HG03135 (cell line): Measurements from ENCODE around the gene RNF167.
A peak's percentile ranks its signal among the peaks of the same experiment; 100 is the strongest.

ENCODE experiments used
- ATAC-seq: cut with Tn5 transposase; IDR thresholded peaks from one replicate; pipeline ENCODE4 v1.9.1; 2021; ENCODE audit warnings: mild to moderate bottlenecking, moderate library complexity; ENCODE audit not compliant: unreplicated experiment

The RNF167 gene

DNA sequence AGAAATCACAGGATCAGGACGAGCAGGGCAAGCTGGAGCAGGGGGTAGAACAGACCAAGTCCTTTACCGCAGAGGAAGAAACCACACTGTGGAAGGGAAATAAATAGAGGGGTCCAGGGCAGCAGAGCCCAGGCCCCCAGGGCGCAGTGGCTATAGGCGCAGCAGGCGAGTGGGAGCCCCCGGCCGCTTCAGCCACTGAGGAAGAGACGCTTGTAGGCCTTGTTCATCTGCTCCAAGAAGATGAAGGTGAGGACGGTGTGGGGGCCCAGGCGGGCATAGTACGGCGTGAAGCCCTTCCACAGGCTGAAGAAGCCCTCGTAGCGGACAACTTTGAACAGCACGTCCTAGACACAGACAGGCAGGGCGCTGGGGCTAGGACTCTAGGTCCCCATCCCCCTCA lies 2.5 kb upstream of the RNF167 start:
- no peak for ATAC-seq

DNA sequence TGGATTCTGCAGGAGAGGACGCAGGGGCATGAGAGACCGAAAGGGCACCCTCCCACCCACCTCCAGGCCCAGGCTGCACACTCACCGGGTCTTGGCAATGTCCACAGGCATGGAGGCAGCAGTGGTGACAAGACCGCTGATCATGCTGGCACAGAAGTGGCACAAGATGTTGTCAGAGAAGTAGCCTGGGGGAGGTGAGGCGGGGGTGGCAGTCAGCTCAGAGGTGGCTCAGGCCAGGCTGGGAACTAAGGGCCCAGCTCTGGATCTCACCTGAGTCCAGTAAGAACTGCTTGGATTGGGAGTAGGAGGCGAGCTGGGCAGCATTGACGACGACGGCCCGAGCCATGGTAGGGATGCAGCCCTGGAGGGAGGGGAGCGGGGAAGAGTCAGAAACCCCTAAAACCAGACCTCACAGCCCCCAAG lies 2.0 kb upstream of the RNF167 start:
- no peak for ATAC-seq

DNA sequence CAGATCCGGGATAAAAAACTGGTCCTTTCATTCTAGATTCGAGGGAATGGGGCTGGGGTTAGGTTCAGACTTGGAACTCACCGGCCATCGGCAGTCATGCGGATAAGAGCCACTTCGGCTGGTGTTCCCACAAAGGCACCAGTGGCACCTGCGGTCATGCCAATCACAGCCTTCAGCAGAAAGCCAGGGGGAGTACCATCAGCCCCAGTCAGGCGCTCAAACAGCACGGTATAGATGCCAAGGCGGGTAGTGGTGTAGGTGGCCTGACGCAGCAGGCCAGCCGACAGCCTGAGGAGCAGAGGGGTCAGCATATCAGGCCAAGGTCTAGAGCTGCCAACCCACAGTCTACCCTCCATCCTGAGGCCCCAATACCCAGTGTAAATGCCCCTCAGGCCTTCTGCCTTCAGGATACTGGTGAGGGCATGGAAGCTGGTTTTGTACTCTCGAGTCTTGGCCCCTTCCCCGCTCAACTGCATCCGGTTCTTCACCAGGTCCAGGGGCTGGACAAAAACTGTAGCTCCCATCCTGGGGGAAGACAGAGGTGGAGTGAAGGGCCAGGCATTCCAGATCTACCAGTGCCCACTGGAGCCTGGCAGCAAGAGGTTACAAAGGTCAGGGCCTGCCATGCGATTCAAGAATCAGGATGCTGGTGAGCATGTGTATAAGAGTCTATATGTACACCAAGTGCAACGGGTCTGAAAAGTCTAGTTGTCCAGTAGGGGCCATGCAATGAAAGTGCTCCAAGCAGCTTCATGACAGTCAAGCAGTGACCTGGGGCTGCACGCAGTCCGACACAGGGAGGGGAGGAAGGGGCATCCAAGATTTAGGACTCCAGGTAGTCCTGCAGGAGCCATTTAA lies 1.2 kb upstream of the RNF167 start:
- ATAC-seq: no peak

DNA sequence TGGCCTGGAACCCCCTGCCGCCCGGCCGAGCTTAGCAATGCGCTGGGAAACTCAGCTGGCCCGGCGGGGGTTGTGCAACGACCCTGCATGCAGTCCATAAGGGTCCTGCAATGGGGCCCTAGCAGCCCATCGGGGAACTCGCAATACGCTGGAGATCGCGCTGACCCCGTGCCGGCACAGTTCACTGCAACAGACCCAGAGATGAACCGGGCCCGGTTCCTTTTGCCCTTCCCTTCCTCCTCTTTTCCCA lies 597 bp upstream of the RNF167 start:
- peak; percentile 1 for ATAC-seq

- ATAC-seq: no peak
These were observed 669 bp downstream of the RNF167 start for GRCh38 chr17:4940555-4941318.

GRCh38 chr17:4941319-4941610 lies 1.2 kb downstream of the RNF167 start:
- no peak for ATAC-seq

GRCh38 chr17:4942760-4943508 lies 2.9 kb downstream of the RNF167 start:
- ATAC-seq: no peak

GRCh38 chr17:4944163-4944553 lies 4.1 kb downstream of the RNF167 start:
- no peak for ATAC-seq

GRCh38 chr17:4944554-4945175 lies 4.6 kb downstream of the RNF167 start:
- no peak for ATAC-seq

- ATAC-seq: no peak
These were observed 5.3 kb downstream of the RNF167 start for GRCh38 chr17:4945176-4945943.

- no peak for ATAC-seq
These were observed 5.8 kb downstream of the RNF167 start for GRCh38 chr17:4945944-4946280.

DNA sequence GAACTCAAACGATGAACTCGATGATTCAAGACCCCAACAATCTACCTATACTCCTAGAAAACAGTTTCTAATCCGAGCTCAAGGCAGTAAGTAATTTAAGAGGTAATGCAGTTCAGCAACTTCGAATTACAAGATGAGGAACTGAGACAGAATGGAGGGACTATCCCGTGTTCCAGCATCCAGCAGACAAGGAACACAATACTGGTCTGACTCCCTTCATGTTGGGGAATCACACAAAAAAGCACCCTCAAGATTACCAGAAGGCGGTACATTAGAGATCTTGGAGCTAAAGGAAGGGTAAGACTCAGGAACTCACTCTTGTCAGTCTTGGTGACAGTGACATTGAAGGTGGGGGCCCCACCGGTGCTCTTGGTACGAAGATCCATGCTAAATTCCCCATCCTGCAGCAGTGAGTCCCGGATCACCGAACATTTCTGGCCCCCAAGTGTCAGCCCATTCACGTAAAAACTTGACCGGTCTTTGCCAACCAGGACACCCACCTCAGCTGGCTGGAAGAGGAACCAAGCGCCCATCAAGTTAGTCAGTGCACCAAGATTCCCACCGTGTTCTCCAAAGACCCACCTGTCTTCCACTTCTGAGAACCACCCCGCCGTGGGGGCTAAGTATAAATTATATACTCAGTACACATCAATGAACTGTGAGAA lies 6.4 kb downstream of the RNF167 start:
- ATAC-seq: no peak

- ATAC-seq: no peak
These were observed 6.9 kb downstream of the RNF167 start for GRCh38 chr17:4947010-4947410.

DNA sequence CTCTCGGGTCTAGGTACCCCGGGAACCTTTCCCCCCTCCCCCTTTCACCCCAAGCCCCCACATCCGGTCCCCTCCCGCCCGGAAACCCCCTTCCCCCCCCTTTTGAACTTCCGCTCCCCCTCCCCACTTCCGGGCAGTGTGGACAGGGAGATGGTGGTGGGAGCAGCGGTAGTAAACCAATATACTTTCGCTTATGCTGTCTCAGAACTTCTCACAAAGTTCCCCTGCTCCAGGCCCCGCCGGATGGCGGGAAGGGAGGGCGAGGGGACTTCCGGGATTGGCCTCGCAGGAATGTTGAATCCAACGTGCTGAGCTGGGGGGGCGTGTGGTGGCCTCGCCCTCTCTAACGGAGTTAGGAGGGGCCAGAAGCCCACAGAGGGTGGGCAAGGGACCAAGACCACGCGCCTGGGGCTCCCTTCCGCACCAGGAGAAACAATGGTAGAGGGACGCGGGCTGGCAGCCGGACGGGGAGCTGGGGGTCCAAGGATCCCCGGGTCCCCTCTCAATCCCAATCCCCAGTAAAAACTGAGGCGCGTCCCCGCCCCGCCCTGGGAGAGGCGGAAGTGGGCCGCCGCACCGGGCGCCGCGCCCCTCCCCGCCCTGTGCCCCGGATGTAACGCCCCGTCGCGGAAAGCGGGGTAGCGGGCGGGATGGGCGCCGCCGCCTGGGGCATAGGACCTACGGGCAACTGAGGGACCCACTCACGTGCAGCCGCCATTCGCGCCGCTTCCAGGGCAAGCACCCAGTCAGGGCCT lies 7.5 kb downstream of the RNF167 start:
- no peak for ATAC-seq

DNA sequence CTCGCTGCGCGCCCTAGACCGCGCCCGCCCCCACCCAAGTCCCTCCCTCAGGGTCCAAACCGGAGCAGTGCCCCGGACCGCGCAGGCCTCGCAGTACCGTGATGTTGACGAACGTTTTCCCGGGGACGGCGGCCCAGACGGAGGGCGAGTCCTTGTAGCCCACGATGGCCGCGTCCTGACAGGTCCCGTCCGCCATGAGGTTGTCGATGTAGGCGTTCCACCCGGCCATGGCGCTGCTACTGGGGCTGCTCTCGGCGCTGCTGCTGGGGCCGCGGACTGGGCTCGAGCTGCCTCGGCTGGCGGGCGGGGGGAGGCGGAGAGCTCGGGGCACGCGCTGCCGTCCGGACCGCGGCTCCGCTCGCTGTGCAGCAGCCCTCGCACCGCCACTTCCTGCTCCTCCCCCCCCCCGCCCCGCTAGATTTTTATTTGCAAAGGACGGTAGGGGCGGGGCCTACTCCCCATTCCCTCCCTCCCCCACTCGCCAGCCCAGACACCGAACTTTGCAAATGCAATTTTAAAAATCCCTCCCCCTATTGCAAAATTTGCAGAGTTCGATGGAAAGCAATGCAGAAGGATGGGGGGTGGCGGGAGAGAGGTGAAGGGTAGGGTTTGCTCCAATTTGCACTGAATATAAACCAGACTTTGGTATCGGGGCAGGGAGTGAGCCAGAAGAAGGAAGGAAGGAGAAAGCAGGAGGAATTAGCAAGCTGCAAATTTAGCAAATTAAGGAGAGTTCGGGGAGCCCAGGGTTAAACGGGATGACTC lies 8.3 kb downstream of the RNF167 start, which contains the start of gene PFN1:
Gene PFN1, minus strand, starts transcription at position 365 of the 765 bp plus-strand sequence. Its CDS starts 136 bp downstream, at position 229.
- peak; percentile 17 for ATAC-seq

DNA sequence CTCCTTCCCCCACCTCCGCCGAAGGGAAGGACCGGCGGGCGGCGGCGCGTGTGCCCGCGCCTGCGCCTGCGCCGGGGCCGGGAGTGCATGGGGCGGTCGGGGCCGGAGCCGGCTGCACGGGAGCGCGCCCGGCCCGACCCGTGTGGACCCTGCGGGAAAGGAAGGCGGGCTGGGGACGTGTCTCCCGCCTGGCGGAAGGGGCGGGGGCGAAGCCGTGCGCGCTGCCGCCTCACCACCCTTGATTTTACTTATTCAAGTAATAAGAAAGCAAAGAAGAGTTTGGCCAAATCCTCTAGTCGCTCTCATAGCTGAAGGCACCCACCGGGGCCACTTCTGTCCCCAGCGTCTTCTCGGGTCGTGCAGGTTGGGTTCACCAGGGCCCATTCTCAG lies 8.9 kb downstream of the RNF167 start:
- peak; percentile 35 for ATAC-seq

DNA sequence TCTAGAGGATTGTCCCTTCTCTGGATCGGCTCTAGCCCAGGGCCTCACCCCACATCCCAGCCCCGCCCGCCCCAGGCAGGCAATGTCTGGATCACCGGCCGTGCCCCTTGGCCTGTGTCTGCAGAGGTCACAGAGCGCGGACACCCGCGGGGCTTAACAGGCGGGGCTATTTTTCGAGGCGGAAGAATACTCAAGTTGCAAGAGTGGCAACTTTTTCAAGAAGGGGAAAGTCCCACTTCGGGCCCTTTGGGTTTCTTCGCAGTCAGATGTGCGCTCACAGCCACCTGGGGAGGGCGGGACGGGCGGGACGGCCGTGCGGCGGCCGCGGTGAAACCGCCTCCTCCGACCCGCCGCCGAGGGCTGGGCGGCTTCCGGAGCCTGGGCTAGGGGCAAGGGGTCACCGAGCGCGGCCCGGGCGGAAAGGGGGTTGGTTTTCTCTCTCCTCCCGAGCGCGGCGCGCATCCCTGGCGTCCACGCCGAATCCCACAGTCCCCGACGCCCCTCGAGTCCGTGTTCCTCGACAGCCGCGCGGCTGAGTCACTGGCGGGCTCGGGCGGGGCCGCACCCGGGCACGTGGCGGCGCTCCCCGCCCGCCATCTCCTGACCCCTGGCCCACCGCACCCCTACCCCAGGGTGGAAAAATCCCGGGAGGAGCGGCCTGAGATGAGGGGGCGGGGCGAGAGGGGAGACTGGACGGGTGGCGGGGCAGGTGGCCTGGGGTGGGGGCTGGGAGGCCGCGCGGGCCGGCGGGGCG lies 9.4 kb downstream of the RNF167 start:
- ATAC-seq: peak; percentile 34
